HG03460 (cell line): ENCODE measurements around the gene TRIAP1.
A peak's percentile ranks its signal among the peaks of the same experiment; 100 is the strongest.
"Not testable (repeated sequence)": the region's sequence is repeated elsewhere in the genome, so short reads cannot be mapped to it uniquely, and the experiment has no call there.

Experiments used
- ATAC-seq: cut with Tn5 transposase; IDR thresholded peaks from one replicate; pipeline ENCODE4 v1.9.1; 2021; ENCODE audit not compliant: unreplicated experiment

The TRIAP1 gene

DNA sequence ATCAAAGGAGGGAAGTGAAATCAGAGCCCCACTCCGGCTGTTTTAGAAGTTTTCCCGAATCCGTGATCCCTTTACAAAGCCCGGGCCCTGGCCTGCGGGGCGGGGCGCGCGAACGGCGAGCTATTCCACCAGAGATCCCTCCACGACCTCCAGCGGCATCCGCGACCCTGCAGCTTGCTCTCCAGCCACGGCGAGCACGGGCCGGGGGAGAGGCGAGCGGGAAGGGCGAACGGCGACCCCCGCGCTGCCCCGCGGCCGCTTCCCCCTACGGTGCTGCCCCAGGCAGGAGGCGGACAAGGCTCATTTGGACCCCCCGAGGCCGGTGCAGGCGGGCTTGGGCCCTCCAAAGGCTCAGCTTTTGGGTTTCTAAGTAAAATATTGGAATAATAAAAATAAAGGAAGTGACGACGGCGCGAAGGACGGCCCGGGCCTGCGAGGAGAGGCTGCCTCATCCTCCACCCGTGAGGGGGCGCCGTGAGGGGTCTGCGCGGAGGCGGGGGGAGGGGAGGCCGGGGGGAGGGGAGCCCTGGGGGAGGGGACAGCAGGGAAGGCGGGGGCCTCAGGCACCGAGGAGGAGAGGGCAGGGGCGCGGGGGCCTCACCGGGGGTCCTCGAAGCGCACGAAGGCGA, 22.8 kb upstream of the TRIAP1 start:
- ATAC-seq, result peak; percentile 24

DNA sequence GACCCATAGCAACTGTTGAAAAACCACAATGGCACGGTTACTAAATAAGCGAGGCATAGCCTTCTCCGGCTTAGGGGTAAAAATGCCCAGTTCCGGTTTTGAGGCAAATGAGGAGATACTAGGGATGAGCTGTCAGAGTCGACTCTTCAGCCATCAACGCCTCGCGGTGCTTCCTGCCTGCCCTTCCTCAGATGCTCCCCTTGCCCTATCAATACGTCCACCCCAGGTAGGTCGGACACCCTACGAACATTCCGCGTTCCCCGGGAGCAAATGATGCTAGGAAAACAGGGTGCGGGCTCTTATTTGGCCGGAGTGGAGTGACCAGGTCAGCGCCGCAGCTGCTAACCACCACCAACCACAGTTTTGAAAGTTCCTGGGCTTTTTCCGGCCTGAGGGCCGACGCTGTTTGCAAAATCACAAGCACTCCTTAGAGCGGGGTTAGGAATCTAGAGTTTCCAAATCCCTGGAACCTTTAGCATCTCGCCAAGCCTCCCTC, 22.2 kb upstream of the TRIAP1 start:
- no peak for ATAC-seq

DNA sequence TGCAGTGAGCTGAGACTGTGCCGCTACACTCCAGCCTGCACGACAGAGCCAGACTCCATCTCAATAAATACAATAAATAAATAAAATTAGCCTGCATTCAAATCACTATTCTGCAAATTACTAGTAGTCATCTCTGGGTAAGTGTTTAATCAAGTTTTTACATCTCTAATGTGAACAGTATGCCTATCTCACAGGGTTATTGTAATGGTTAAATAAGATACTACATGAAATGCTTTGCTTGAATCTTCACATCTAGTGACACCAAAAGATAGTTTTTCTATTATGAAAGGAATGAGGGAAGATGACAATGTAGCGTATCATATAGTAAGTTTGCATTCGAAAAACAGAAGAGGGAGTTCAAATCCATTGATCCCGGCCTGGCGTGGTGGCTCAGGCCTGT, 21.3 kb upstream of the TRIAP1 start:
- ATAC-seq, result no peak

DNA sequence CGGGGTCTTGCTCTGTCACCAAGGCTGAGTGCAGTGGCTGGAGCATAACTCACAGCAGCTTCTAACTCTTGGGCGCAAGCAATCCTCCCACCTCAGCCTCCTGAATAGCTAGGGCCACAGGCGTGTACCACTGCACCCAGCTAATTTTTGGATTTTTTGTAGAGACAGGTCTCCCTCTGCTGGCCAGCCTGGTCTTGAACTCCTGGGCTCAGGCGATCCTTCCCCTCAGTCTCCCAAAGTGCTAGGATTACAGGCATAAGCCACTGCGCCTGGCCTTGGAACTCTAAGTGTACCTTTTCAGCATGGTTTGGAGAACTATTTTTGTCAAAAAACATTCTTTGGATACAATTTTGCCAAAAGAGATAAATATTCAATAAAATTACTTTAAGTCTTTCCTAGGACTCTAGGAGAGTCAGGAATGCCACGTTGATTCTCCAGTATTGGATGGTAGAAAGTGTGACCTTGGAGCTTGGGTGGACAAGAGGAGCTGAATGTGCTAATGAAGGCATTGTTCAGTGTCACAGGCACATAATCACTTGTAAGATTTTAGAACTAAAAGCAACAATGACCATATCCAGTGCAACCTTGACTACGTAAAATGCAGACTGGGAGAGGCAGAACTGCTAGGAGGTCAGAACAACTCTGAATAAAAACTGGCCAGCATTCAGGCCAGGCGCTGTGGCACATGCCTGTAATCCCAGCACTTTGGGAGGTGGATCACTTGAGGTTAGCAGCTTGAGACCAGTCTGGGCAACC, 20.6 kb upstream of the TRIAP1 start:
- ATAC-seq, result no peak

DNA sequence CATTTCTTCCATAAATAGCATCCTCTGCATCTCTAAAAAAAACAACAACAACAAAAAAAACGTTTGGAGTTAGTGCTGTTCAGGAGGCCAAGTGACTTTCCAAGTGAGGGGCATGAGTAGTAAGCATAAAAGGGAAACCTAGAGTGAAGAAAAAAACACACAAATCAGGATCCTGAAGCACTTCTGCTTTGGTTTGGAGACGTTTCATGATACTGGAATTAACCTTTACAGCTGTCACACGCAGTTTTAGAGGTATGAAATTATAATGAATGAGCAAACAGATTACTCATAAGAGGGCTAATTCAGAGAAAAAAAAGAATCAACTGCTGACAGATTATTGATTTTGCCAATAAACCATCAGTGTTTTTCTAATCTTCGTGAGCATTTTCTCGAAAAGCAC, 19.6 kb upstream of the TRIAP1 start:
- no peak for ATAC-seq

DNA sequence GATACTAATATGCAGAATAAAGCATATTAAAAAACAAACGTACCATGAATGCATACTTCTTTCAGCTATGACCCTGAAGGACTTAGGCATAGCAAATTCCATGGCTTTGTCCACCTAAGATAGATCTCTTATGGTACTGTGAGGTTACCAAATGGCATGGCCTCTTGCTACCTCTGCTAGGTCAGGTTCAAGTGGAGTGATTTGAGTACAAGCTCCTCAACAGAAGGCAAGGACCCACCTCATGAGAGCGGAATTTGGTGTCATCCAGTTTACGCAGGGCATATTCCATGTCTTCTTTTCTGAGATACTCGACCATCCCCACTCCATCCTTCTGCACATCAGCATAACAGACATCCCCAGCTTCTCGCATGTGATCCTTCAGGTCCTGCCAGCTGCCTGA, 17.5 kb upstream of the TRIAP1 start:
- no peak for ATAC-seq

DNA sequence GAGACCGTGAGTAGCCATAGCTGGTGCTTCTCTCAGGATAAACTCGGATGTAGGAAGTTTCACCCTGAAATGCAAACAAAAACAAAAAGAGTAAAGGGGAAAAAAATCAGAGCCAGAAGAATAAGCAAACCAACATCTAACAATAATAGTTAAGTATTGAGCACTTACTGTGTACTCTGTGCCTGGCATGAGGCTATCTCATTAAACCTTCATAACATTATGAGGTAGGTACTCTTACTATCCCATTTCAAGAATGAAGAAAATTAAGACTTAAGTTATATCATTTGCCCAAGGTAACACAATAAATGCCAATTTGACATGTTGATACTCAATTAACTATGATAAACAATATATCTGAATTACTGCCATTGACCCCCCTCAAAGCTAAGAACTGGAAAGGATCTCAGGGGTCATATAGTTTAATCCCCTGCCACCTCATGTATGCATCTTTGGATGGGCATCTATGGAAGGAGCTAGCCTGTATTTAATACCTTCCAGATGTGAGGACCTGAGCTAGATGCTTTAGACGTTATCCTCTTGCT, 16.0 kb upstream of the TRIAP1 start:
- no peak for ATAC-seq

DNA sequence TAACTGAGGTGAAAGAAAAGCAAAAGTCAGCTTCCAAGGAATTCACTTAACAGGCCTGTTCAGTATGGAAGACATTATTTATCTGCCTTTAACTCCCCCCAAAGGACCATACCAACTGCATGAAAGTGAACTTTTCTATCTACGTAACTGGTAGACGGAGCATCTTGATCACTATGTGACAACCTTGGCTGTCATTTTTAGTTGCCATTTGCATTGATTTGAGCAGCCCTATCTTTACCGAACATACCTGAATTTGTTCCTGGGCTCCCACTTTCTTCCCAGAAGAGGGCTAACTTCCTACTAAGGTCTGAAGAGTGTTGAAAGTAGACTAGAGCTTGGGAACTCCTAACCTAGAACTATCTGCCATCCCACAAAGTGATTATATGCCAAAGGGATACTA, 14.0 kb upstream of the TRIAP1 start:
- no peak for ATAC-seq

DNA sequence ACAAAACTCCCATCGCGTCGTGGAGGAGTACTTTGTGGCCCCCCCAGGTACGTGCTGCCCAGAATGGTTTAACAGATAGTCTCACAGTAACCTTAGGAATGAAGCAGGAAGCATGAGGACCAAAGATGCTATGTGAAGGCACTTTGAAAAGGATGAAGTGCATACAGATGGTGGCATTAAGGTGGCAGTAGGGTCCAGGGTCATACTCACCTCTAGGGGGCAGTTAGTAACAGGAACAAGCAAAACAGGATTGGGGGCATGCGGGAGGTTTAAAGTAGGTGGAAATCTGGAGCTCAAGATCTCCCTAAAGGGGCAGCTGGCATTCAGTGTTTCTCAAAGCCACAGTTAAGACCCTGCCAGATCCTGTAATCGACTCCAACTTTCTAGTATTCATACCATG, 10.9 kb upstream of the TRIAP1 start:
- no peak for ATAC-seq

DNA sequence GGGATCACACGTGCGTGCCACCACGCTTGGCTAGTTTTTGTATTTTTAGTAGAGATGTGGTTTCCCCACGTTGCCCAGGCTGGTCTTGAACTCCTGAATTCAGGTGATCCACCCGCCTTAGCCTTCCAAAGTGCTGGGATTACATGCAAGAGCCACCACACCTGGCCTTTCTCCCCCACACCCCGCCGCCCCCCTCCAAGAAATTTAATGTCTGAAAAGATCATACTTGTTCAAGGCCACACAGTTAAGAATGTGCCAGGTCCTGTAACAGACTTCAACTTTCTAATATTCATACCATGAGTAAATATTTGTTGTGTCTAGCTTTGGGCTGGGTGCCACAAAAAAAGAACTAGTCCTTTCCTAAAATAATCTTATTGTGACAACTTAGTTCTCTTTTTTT, 9.1 kb upstream of the TRIAP1 start:
- no peak for ATAC-seq

DNA sequence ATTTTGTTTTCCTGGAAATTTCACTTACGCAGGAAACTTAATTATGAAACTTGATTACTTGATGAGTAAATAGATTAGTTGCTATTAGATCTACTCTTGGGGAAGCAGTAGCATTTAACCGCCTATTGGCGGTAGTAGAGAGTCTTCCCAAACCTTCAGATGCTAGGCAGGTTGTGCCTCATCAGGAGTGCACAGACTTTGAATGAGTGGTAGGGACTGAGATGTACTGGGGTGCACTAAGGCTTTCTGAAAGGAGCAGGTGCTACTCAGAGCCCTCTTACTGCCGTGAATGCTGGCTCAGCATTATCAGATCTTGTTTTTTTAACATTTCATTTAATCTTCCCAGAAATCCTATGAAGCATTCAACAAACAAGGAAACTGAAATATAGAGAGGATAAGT, 7.8 kb upstream of the TRIAP1 start:
- ATAC-seq, result no peak

DNA sequence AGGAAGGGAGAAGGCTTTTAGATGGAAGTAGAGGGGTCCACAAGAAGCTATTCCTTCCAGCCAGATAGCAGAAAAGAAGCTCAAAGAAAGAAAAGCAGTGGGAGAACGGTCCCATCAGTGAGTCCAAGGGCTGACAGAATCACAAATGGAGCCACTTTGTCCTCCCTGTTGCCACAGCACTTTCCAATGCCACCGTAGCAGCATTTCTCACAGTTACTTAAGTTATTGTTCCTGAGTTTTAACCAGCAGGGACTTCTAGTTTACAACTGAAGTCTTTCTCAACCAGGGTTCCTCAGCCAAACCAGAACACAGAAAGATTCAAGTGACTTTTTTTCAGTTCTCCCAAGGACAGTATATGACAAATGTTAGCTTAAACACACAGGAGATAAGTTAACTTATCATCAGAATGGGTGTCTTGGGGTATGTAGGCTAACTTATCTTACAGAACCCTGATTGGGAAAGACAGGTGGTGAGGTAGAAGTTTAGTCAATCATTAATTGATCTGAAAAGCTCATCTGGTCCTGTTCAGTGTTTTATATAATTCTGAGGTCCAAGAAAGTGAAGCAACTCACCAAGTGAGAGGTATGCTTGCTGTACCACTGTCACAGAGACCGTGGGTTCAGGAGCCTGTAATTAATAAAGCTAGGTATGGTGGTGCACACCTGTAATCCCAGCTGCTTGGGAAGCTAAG, 7.0 kb upstream of the TRIAP1 start:
- ATAC-seq, result no peak

DNA sequence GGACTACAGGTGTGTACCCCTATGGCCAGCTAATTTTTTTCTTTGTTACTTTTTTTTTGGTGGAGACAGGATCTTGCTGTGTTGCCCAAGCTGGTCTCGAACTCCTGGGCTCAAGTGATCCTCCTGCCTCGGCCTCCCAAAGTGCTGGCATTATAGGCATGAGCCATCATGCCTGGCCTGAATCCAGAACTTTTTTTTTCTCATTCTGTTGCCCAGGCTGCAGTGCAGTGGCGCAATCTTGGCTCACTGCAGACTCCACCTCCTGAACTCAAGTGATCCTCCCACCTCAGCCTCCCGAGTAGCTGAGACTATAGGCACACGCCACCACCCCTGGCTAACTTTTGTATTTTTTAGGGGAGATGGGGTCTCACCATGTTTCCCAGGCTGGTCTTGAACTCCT, 6.3 kb upstream of the TRIAP1 start:
- not testable (repeated sequence) for ATAC-seq

DNA sequence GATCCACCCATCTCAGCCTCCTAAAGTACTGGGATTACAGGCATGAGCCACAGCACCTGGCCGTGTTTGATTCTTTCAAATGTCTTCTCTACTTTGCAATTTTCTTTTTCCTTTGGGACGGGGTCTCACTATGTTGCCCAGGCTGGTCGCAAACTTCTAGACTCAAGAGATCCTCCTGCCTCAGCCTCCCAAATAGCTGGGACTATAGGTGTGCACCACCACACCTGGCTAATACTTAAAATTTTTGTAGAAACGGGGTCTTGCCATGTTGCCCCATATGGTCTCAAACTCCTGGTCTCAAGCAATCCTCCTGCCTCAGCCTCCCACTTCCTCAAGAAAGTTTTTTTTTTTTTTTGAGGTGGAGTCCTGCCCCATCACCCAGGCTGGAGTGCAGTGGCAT, 1.8 kb upstream of the TRIAP1 start:
- no peak for ATAC-seq

DNA sequence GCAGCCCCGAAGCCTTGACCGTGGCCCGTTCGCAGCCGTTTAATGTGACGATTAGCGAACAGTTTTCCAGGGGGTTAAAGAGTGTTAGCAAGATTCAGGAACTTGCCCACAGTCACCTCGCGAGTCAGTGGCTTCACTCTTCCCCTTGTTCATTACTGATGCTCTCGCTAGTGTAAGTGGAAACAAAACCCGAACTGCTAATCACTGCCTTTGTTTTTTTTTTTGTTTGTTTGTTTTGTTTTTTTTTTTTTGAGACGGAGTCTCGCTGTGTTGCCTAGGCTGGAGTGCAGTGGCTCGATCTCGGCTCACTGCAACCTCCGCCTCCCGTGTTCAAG, 627 bp upstream of the TRIAP1 start:
- ATAC-seq, result not testable (repeated sequence)

DNA sequence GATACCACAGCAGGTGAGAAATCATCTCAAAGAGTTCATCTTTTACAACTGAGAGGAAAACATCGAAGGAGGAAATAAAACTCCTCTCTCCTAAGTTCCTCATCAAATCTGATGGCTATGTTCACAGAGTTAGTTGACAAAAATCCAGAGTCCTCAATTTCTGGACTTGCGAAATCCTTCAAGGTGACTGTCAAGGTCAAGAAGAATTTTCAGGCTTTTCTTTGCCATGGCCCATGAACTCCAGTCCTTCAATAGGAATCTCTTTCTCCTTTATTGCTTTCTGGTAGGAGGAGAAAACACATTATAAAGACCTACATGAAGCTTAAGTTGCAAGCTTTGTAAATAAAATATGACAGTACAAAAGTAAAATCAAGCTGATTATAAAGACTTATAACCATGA, 1.5 kb downstream of the TRIAP1 start:
- ATAC-seq, result no peak

DNA sequence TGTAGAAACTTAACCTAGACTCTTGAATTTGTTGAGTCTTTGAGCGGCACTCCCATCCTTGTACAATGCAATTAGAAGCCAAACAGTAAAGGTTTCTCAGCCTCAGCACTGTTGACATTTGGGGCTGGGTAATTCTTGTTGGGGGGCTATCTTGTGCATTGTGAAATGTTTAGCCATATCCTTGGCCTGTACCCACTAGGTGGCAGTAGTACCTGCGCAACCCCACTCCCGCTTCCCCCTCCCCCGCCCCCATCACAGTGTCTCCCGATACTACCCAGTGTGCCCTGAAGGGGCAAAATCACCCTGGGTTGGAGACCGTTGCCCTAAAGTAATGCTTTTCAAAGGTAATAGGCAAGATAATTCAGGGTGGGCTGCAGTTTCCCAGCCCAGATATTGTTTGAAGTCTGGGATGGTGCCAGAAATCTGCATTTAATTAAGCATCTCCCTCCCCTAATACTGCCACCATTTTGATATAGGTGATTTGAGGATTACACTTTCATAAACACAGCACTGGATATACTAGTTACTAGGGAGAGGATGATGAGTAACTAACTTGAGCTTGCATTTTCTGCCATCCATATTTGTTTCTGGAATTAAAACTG, 6.4 kb downstream of the TRIAP1 start:
- no peak for ATAC-seq

DNA sequence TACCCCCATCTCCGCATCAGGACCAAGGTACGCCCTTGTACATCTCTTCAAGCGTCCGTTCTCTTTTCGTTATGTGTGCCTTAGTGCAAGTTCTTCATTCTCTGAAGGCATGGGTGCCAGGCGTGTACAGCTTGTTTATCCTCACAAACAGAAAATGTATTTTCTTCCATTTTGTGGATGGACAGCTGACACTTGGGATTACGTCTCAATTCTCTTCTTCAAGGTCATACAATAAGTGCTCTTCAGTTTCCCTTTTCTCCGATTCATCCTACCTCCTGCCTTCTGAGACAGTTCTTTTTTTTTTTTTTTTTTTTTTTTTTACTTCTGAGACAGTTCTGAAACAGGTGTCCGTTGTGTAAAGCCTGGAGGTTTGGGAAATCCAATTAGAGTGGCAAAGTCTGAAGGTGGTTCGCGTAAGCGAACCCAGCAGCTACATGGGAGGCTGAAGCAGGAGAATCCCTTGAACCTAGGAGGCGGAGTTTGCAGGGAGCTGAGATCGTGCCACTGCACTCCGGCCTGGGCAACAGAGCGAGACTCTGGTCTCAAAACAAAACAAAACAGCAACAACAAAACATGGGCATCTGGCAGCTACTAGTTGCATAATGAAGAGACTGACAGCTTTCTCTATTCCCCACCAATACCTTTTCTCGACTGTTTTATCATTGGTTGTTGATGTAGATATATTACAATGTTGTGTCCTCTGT, 7.5 kb downstream of the TRIAP1 start:
- ATAC-seq, result peak; percentile 6

DNA sequence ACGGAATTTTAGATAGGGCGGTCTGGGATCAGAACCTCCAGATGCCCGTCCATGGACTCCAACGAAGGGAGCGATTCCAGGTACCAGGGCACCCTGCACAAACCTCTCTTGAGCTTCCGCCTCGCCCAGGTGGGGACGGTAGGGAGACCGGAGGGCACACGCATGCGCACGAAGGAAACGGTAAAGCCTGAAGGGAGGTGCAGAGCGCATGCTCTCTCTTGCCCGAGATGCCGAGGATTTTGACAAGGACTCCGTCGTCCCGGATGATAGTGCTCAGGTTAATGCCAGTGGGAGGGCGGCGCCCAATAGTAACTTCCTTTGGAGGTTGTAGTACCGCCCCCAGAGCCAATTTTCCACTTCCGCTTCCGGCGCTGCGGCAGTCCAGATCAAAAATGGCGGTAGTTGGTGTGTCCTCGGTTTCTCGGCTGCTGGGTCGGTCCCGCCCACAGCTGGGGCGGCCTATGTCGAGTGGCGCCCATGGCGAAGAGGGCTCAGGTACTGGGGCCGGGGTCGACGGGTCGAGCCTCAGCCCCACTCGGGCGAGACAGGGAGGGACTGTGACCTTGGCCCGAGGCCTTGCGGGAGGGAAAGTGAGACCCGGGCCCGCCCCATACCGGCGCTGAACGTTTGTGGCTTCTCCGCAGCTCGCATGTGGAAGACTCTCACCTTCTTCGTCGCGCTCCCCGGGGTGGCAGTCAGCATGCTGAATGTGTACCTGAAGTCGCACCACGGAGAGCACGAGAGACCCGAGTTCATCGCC, 8.3 kb downstream of the TRIAP1 start, which contains the start of gene COX6A1:
TSS of gene COX6A1 (plus strand) at position 379 of the 760 bp plus-strand sequence. CDS start at position 393, 14 bp downstream.
- ATAC-seq, result peak; percentile 94
